HepG2 (cell line): ENCODE data around the gene TRAF5. TPM values are rescaled to one million over a fixed set of nuclear protein-coding genes. Genes with fewer than 3 reads are reported as not detected.

Experiments used
- BCL6 ChIP-seq: IDR thresholded peaks from 2 replicates; pipeline ENCODE4 v1.6.1; 2016; ENCODE audit warnings: missing genetic modification reagents, missing compliant biosample characterization
- BHLHE40 ChIP-seq: IDR thresholded peaks from 2 replicates; pipeline ENCODE4 v1.6.1; 2011; ENCODE audit warnings: low read length, improper control_type of control experiment
- CBX2 ChIP-seq, 2 experiments: fragments of 200-600 bp in 1 of 2; sonication (generic); formaldehyde crosslinking in 1 of 2; IDR thresholded peaks; 2 replicates each; pipeline versions ENCODE4 v1.7.0 to v1.8.1; 2018 to 2022; ENCODE audit warnings: low read depth in 2 of 2, low read length in 1 of 2, mild to moderate bottlenecking in 1 of 2, missing genetic modification reagents in 1 of 2
- GRHL1 ChIP-seq: sonication (generic); formaldehyde crosslinking; conservative IDR thresholded peaks from 2 replicates; pipeline ENCODE4 v1.8.0; 2022; ENCODE audit warnings: missing genetic modification reagents
- HNRNPH1 ChIP-seq: fragments of 200-400 bp; formaldehyde crosslinking; optimal IDR thresholded peaks from 2 replicates; pipeline ENCODE3; 2017; ENCODE audit warnings: mild to moderate bottlenecking, low read depth, low read length
- IKZF1 ChIP-seq: fragments of 450-650 bp; IDR thresholded peaks from 2 replicates; pipeline ENCODE4 v1.7.1; 2016
- LRRFIP1 ChIP-seq: sonication (generic); formaldehyde crosslinking; conservative IDR thresholded peaks from 2 replicates; pipeline ENCODE4 v1.4.0; 2020; ENCODE audit warnings: missing genetic modification reagents
- MXD1 ChIP-seq: sonication (generic); formaldehyde crosslinking; IDR thresholded peaks from 2 replicates; pipeline ENCODE4 v1.4.0; 2020; ENCODE audit warnings: mild to moderate bottlenecking, missing genetic modification reagents
- MYNN ChIP-seq: sonication (generic); formaldehyde crosslinking; IDR thresholded peaks from 2 replicates; pipeline ENCODE4 v1.4.0; 2020; ENCODE audit warnings: mild to moderate bottlenecking, low read depth, missing genetic modification reagents
- NCOR1 ChIP-seq: fragments of 200-600 bp; sonication (generic); IDR thresholded peaks from 2 replicates; pipeline ENCODE4 v1.7.0; 2017; ENCODE audit warnings: antibody characterized with exemption, low read length, borderline replicate concordance
- TARDBP ChIP-seq: sonication (generic); formaldehyde crosslinking; IDR thresholded peaks from 2 replicates; pipeline ENCODE4 v1.8.0; 2022; ENCODE audit warnings: mild to moderate bottlenecking, missing genetic modification reagents
- TEAD2 ChIP-seq: sonication (generic); formaldehyde crosslinking; IDR thresholded peaks from 2 replicates; pipeline ENCODE4 v1.9.0; 2021; ENCODE audit warnings: missing genetic modification reagents
- TERF1 ChIP-seq: sonication (generic); formaldehyde crosslinking; IDR thresholded peaks from 2 replicates; pipeline ENCODE4 v1.8.0; 2022; ENCODE audit warnings: mild to moderate bottlenecking, missing genetic modification reagents, moderate library complexity
- ZNF280B ChIP-seq: sonication (generic); formaldehyde crosslinking; IDR thresholded peaks from 2 replicates; pipeline ENCODE4 v1.5.0; 2020; ENCODE audit warnings: missing genetic modification reagents, mild to moderate bottlenecking, borderline replicate concordance
- ZNF562 ChIP-seq: sonication (generic); formaldehyde crosslinking; IDR thresholded peaks from 2 replicates; pipeline ENCODE4 v1.8.0; 2022; ENCODE audit warnings: missing genetic modification reagents, borderline replicate concordance
- ZNF563 ChIP-seq: sonication (generic); formaldehyde crosslinking; IDR thresholded peaks from 2 replicates; pipeline ENCODE4 v1.8.0; 2022; ENCODE audit warnings: mild to moderate bottlenecking, moderate library complexity, missing genetic modification reagents
- ZNF574 ChIP-seq: sonication (generic); formaldehyde crosslinking; IDR thresholded peaks from 2 replicates; pipeline ENCODE4 v1.4.0; 2020; ENCODE audit warnings: missing genetic modification reagents
- ZNF746 ChIP-seq: sonication (generic); formaldehyde crosslinking; IDR thresholded peaks from 2 replicates; pipeline ENCODE4 v1.8.0; 2022; ENCODE audit warnings: mild to moderate bottlenecking, missing genetic modification reagents
- polyA plus RNA-seq, 8 experiments: library from polyadenylated mRNA; depleted of rRNA in 3 of 8; stranded (reverse) in 7 of 8; unstranded in 1 of 8; fragments of >200 nt; fragmentation: Illumina TruSeq in 4 of 8; extraction: Trizol in 4 of 8; gene quantifications; 2 replicates each; pipeline versions ENCODE4 v1.2.1 to v1.2.3, GENCODE V29; 2011 to 2016; ENCODE audit warnings: low read depth in 4 of 8, missing spikeins in 1 of 8, mixed read lengths in 1 of 8; ENCODE audit not compliant: insufficient read depth in 1 of 8
- total RNA-seq, 5 experiments: library from RNA; depleted of rRNA; stranded (reverse); fragments of >200 nt; fragmentation: Illumina TruSeq; extraction: Trizol; gene quantifications; 2 replicates each; pipeline ENCODE4 v1.2.3, GENCODE V29; 2016; ENCODE audit warnings: low read depth in 1 of 5

The TRAF5 gene
- total and polyA plus RNA-seq, 2 of the 13 experiments (the other 11 are each of a cell fraction or from before 2014, with no cell fraction given): 0.27 to 1.6 TPM

GRCh38 chr1:211326528-211327345 is at the start of gene TRAF5 (continued):
- TF ChIP-seq ZNF280B (CRISPR knock-in tag): no peak
- no peak for TF ChIP-seq ZNF562 (CRISPR knock-in tag)
- TF ChIP-seq ZNF746 (CRISPR knock-in tag): no peak
- TF ChIP-seq ZNF563 (CRISPR knock-in tag): 0 out of 2 replicates have a peak, but pooled peaks have one; percentile 55
- TF ChIP-seq CBX2 (IDR thresholded peaks at IDR 0.05; ENCODE audit: low read depth, low read length): no peak
- TF ChIP-seq CBX2 (CRISPR knock-in tag; IDR thresholded peaks at IDR 0.05; ENCODE audit: low read depth): peak; percentile 2; the same call in 1 of the 2 replicates
- no peak for TF ChIP-seq MYNN (CRISPR knock-in tag)
- TF ChIP-seq TARDBP: no peak
- TF ChIP-seq GRHL1 (CRISPR knock-in tag): no peak
- TF ChIP-seq TEAD2 (CRISPR knock-in tag): no peak
- no peak for TF ChIP-seq HNRNPH1
- no peak for TF ChIP-seq LRRFIP1
- 0 out of 2 replicates have a peak, but pooled peaks have one; percentile 41 for TF ChIP-seq BHLHE40
- no peak for TF ChIP-seq NCOR1
- TF ChIP-seq MXD1: no peak
- TF ChIP-seq BCL6: no peak
- TF ChIP-seq ZNF574 (CRISPR knock-in tag): peak; percentile 41; the same call in 1 of the 2 replicates
- TF ChIP-seq TERF1: no peak
- TF ChIP-seq IKZF1: no peak
